ENCODE data around the gene RNPC3.
"Not testable (repeated sequence)": the region's sequence is repeated elsewhere in the genome, so short reads cannot be mapped to it uniquely, and the experiment has no call there.

Gene RNPC3

GRCh38 chr1:103546496-103546895, 21.0 kb downstream of the RNPC3 start (continued):
- TF ChIP-seq ZNF488 (tag by site-specific recombination; IDR thresholded peaks at IDR 0.05) (no peak), ZNF132 (tag by site-specific recombination; IDR thresholded peaks at IDR 0.05; ENCODE audit: borderline replicate concordance) (no peak), PRDM1 (tag by site-specific recombination; IDR thresholded peaks at IDR 0.05) (no peak), ZBTB48 (tag by site-specific recombination; IDR thresholded peaks at IDR 0.05) (no peak), ZNF146 (tag by site-specific recombination; IDR thresholded peaks at IDR 0.05) (no peak), ZBTB8A (tag by site-specific recombination; IDR thresholded peaks at IDR 0.05) (no peak)

GRCh38 chr1:103547840-103548239, 22.3 kb downstream of the RNPC3 start:
- Histone ChIP-seq H3K36me3 (ENCODE audit: control insufficient read depth in 2 of 2, insufficient read depth in 1 of 2, low read length in 2 of 2) (peaks cover 44 to 74% of the 10 kb centered on the region in 2 experiments), H3K9me3 (ENCODE audit: control insufficient read depth, insufficient read depth, low read depth, low read length) (no peaks in the 10 kb centered on the region), H3K4me3 (ENCODE audit: low read depth, low read length) (no peak overlapping the region), H3K27ac (ENCODE audit: extremely low read depth, low read depth, low read length) (no peak overlapping the region), H3K4me1 (ENCODE audit: control insufficient read depth, insufficient read depth, low read length) (no peaks in the 10 kb centered on the region)
- no peak for TF ChIP-seq OVOL3 (tag by site-specific recombination; IDR thresholded peaks at IDR 0.05)
- TF ChIP-seq YY2 (tag by site-specific recombination; IDR thresholded peaks at IDR 0.05): no peak
- no peak for TF ChIP-seq ZNF366 (tag by site-specific recombination; conservative IDR thresholded peaks at IDR 0.05)
- TF ChIP-seq ZNF132 (tag by site-specific recombination; IDR thresholded peaks at IDR 0.05; ENCODE audit: borderline replicate concordance): no peak
- CTCF ChIA-PET: interaction anchor here (0.7 kb wide), 1 partner anchor 11 kb away, joined by 3 read pairs; no protein-coding TSS in a partner anchor
- POLR2A ChIA-PET: no interaction called here

- Histone ChIP-seq H3K27ac (ENCODE audit: extremely low read depth, low read depth, low read length) (no peak overlapping the region), H3K4me1 (ENCODE audit: control insufficient read depth, insufficient read depth, low read length) (no peaks in the 10 kb centered on the region), H3K9me3 (ENCODE audit: control insufficient read depth, insufficient read depth, low read depth, low read length) (no peaks in the 10 kb centered on the region), H3K4me3 (ENCODE audit: low read depth, low read length) (no peak overlapping the region), H3K36me3 (ENCODE audit: control insufficient read depth in 2 of 2, insufficient read depth in 1 of 2, low read length in 2 of 2) (peaks cover 0 to 6% of the 10 kb centered on the region in 2 experiments; a peak in 2 of 3 replicates)
- CTCF ChIA-PET: no interaction called here
- POLR2A ChIA-PET: no interaction called here
- TF ChIP-seq, protein P1, sequence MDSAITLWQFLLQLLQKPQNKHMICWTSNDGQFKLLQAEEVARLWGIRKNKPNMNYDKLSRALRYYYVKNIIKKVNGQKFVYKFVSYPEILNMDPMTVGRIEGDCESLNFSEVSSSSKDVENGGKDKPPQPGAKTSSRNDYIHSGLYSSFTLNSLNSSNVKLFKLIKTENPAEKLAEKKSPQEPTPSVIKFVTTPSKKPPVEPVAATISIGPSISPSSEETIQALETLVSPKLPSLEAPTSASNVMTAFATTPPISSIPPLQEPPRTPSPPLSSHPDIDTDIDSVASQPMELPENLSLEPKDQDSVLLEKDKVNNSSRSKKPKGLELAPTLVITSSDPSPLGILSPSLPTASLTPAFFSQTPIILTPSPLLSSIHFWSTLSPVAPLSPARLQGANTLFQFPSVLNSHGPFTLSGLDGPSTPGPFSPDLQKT (IDR thresholded peaks at IDR 0.05; ENCODE audit: borderline replicate concordance, low read depth, low read length): no peak
- no peak for TF ChIP-seq TSHZ1 (tag by site-specific recombination; IDR thresholded peaks at IDR 0.05; ENCODE audit: borderline replicate concordance)
- TF ChIP-seq ZNF366 (tag by site-specific recombination; conservative IDR thresholded peaks at IDR 0.05): no peak
Observed at GRCh38 chr1:103560427-103560826, 34.9 kb downstream of the RNPC3 start.

DNA sequence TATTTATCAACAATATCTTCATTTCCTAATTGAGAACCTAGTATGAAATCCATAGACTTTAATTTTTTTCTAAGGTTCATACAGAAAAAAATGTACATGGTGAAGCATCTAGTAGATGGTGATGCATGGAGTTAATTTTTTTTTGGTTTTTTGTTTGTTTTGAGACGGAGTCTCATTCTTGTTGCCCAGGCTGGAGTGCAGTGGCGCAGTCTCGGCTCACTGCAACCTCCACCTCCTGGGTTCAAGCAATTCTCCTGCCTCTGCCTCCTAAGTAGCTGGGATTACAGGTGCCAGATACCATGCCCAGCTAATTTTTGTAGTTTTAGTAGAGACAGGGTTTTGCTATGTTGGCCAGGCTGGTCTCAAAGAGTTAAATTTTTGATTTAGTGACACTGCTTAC, 35.6 kb downstream of the RNPC3 start:
- H3K36me3 ChIP-seq (ENCODE audit: control insufficient read depth in 2 of 2, insufficient read depth in 1 of 2, low read length in 2 of 2); H3K4me1 ChIP-seq (ENCODE audit: control insufficient read depth, insufficient read depth, low read length); H3K27ac ChIP-seq (ENCODE audit: extremely low read depth, low read depth, low read length); H3K9me3 ChIP-seq (ENCODE audit: control insufficient read depth, insufficient read depth, low read depth, low read length); H3K4me3 ChIP-seq (ENCODE audit: low read depth, low read length); CTCF ChIA-PET; POLR2A ChIA-PET: not testable (repeated sequence)

All from HEK293 (cell line).